Uterus (tissue), 4 donors: Measurements from ENCODE around the gene UNC13B. TPM values are rescaled to one million over a fixed set of nuclear protein-coding genes. Genes with fewer than 3 reads are reported as not detected.

Source experiments
- DNase-seq, 2 donors: peaks; one replicate each; pipeline ENCODE4 v3.0.0-alpha.2; 2019 to 2020
- H3K27ac ChIP-seq, 2 donors: fragments of 200-600 bp; sonication (generic); 1 replicate in 1 of 2; 2 replicates in 1 of 2; pipeline ENCODE4 v1.5.1; 2016 to 2018
- H3K27me3 ChIP-seq, 2 donors: fragments of 200-600 bp; sonication (generic); one replicate each; pipeline ENCODE4 v1.5.1; 2018 to 2019; ENCODE audit warnings: control low read depth in 1 of 2
- H3K36me3 ChIP-seq, 2 donors: fragments of 200-600 bp; sonication (generic); one replicate each; pipeline ENCODE4 v1.5.1; 2019; ENCODE audit warnings: control low read depth in 1 of 2
- H3K4me1 ChIP-seq, 2 donors: fragments of 200-600 bp; sonication (generic); one replicate each; pipeline ENCODE4 v1.5.1; 2018 to 2019; ENCODE audit warnings: control low read depth in 1 of 2
- H3K4me3 ChIP-seq, 2 donors: fragments of 200-600 bp; sonication (generic); 1 replicate in 1 of 2; 2 replicates in 1 of 2; pipeline ENCODE4 v1.5.1; 2018 to 2019; ENCODE audit warnings: mild to moderate bottlenecking in 1 of 2
- H3K9me3 ChIP-seq, 2 donors: fragments of 200-600 bp; sonication (generic); one replicate each; pipeline ENCODE4 v1.5.1; 2019; ENCODE audit warnings: control low read depth in 1 of 2
- CTCF ChIP-seq, 4 experiments: fragments of 200-600 bp in 2 of 4; fragments of 450-650 bp in 2 of 4; sonication (generic) in 2 of 4; IDR thresholded peaks; one replicate each; pipeline ENCODE4 v1.5.1; 2016 to 2019; ENCODE audit warnings: antibody characterized with exemption in 4 of 4, mild to moderate bottlenecking in 2 of 4, moderate library complexity in 1 of 4
- POLR2A ChIP-seq, 2 donors: fragments of 450-650 bp; IDR thresholded peaks; one replicate each; pipeline ENCODE4 v1.6.1; 2016; ENCODE audit warnings: antibody characterized with exemption in 2 of 2, mild to moderate bottlenecking in 1 of 2, moderate library complexity in 1 of 2
- intact Hi-C: fragments of 100-400 bp; cut with DNase I; formaldehyde crosslinking; loops from one replicate; pipeline ENCODE4 v1.15.1; 2023; ENCODE audit warnings: low total_unique reads
- total RNA-seq, 4 donors: library from RNA; depleted of rRNA in 3 of 4; stranded (reverse); fragments of >200 nt in 3 of 4; gene quantifications; one replicate each; pipeline versions ENCODE4 v1.1.0 to v1.2.4, GENCODE V29; 2014 to 2023
- donor health status: DM: yes; HTN: yes; CAD: no.

Gene UNC13B
- total RNA-seq, 4 donors from 2014 or later: 11.2 to 37.1 (median 14.6) TPM

- Histone ChIP-seq H3K9me3 (no peaks in the 10 kb centered on the region), H3K4me3 (no peak overlapping the region), H3K4me1 (no peaks in the 10 kb centered on the region), H3K27ac (no peak overlapping the region), H3K27me3 (no peaks in the 10 kb centered on the region), H3K36me3 (no peaks in the 10 kb centered on the region)
- no peak for DNase-seq
- TF ChIP-seq CTCF (IDR thresholded peaks at IDR 0.05): no peak
- TF ChIP-seq POLR2A (IDR thresholded peaks at IDR 0.05): no peak
- intact Hi-C loops: no loop called here
Measured at GRCh38 chr9:35416098-35416427, 254.3 kb downstream of the UNC13B start.

- H3K27me3 ChIP-seq: no peaks in the 10 kb centered on the region
- no peak for TF ChIP-seq CTCF (IDR thresholded peaks at IDR 0.05)
- no peak for TF ChIP-seq POLR2A (IDR thresholded peaks at IDR 0.05)
- H3K36me3 ChIP-seq: no peaks in the 10 kb centered on the region
- no peak overlapping the region for H3K4me3 ChIP-seq
- intact Hi-C loops: no loop called here
- no peak overlapping the region for H3K27ac ChIP-seq
- H3K4me1 ChIP-seq: no peaks in the 10 kb centered on the region
- DNase-seq: no peak
- H3K9me3 ChIP-seq: no peaks in the 10 kb centered on the region
Measured at GRCh38 chr9:35422346-35422745, 260.5 kb downstream of the UNC13B start.

- H3K4me1 ChIP-seq: no peaks in the 10 kb centered on the region
- no peak overlapping the region for H3K4me3 ChIP-seq
- TF ChIP-seq POLR2A (IDR thresholded peaks at IDR 0.05) (no peak), CTCF (IDR thresholded peaks at IDR 0.05) (no peak)
- intact Hi-C loops: no loop called here
- H3K9me3 ChIP-seq: no peaks in the 10 kb centered on the region
- H3K27ac ChIP-seq: no peak overlapping the region
- no peaks in the 10 kb centered on the region for H3K27me3 ChIP-seq
- DNase-seq: no peak
- H3K36me3 ChIP-seq: no peaks in the 10 kb centered on the region
Measured at GRCh38 chr9:35422753-35423152, 260.9 kb downstream of the UNC13B start.

DNA sequence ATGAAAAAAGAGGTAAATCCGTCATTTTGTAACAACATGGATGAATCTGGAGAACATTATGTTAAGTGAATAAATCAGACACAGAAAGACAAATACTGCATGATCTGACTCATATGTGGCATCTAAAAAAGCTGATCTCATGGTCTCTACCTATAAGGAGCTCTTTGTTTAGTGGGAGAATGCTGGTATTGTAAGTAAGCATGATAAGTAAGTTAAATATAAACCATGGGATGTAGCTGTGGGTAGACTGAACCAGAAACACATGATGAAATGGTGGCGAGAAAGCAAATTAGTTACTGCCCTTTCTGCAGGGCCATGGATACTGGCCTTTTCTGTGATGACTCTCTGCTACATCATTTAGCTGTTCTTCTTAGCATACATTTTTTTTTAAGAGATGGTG is 261.7 kb downstream of the UNC13B start:
- DNase-seq: no peak
- intact Hi-C loops: no loop called here
- H3K4me3 ChIP-seq: no peak overlapping the region

More for the DNA sequence above, 261.7 kb downstream of the UNC13B start:
- TF ChIP-seq CTCF (IDR thresholded peaks at IDR 0.05) (no peak), POLR2A (IDR thresholded peaks at IDR 0.05) (no peak)
- Histone ChIP-seq H3K4me1 (no peaks in the 10 kb centered on the region), H3K27ac (no peak overlapping the region), H3K27me3 (no peaks in the 10 kb centered on the region), H3K36me3 (no peaks in the 10 kb centered on the region), H3K9me3 (no peaks in the 10 kb centered on the region)
